ENCODE data around the gene CFAP77. TPM values are rescaled to one million over a fixed set of nuclear protein-coding genes. Genes with fewer than 3 reads are reported as not detected.

CFAP77 gene
- total and polyA plus RNA-seq, 7 donors: not detected

- Histone ChIP-seq H3K4me1 (peaks cover 0 to 29% (median 19%) of the 10 kb centered on the region in 4 donors), H3K27ac (no peak overlapping the region), H3K27me3 (peaks cover 75 to 98% (median 89%) of the 10 kb centered on the region in 3 donors), H3K36me3 (peaks cover 0 to 7% (median 0%) of the 10 kb centered on the region in 4 donors), H3K9me3 (no peaks in the 10 kb centered on the region), H3K4me3 (no peak overlapping the region)
- DNase-seq: no peak
- 8 to 10% methylated on average over 28 of the region's 28 CpGs for WGBS, 2 donors
- TF ChIP-seq EP300 (IDR thresholded peaks at IDR 0.05) (no peak), CTCF (IDR thresholded peaks at IDR 0.05) (no peak), POLR2A (IDR thresholded peaks at IDR 0.05) (no peak), POLR2AphosphoS5 (IDR thresholded peaks at IDR 0.05) (no peak)
- intact Hi-C loops (cut with DNase I): no loop called here
Observed at GRCh38 chr9:132588501-132589147, 178.6 kb downstream of the CFAP77 start.

- intact Hi-C loops (cut with DNase I): no loop called here
- Histone ChIP-seq H3K4me3 (no peak overlapping the region), H3K4me1 (peaks cover 0 to 29% (median 19%) of the 10 kb centered on the region in 4 donors), H3K9me3 (no peaks in the 10 kb centered on the region), H3K36me3 (peaks cover 0 to 14% (median 2%) of the 10 kb centered on the region in 4 donors), H3K27ac (no peak overlapping the region), H3K27me3 (peaks cover 67 to 90% (median 81%) of the 10 kb centered on the region in 3 donors)
- no peak for TF ChIP-seq POLR2A (IDR thresholded peaks at IDR 0.05)
- TF ChIP-seq EP300 (IDR thresholded peaks at IDR 0.05): no peak
- no peak for TF ChIP-seq CTCF (IDR thresholded peaks at IDR 0.05)
- no peak for TF ChIP-seq POLR2AphosphoS5 (IDR thresholded peaks at IDR 0.05)
- no peak for DNase-seq
- WGBS, 2 donors: 3 to 4% methylated on average over 83 of the region's 83 CpGs
Observed at GRCh38 chr9:132589148-132590036, 179.4 kb downstream of the CFAP77 start.

GRCh38 chr9:132590037-132590317, 180.0 kb downstream of the CFAP77 start:
- H3K4me3 ChIP-seq: no peak overlapping the region
- WGBS, 2 donors: 5 to 9% methylated on average over 17 of the region's 17 CpGs
- no peak overlapping the region for H3K27ac ChIP-seq
- no peak for DNase-seq
- no peak for TF ChIP-seq EP300 (IDR thresholded peaks at IDR 0.05)
- TF ChIP-seq POLR2AphosphoS5 (IDR thresholded peaks at IDR 0.05): no peak
- no peak for TF ChIP-seq CTCF (IDR thresholded peaks at IDR 0.05)
- TF ChIP-seq POLR2A (IDR thresholded peaks at IDR 0.05): no peak
- H3K36me3 ChIP-seq: peaks cover 0 to 20% (median 8%) of the 10 kb centered on the region in 4 donors
- intact Hi-C loops (cut with DNase I): no loop called here
- peaks cover 0 to 29% (median 19%) of the 10 kb centered on the region in 4 donors for H3K4me1 ChIP-seq
- peaks cover 62 to 85% (median 75%) of the 10 kb centered on the region in 3 donors for H3K27me3 ChIP-seq
- no peaks in the 10 kb centered on the region for H3K9me3 ChIP-seq

- Histone ChIP-seq H3K9me3 (no peaks in the 10 kb centered on the region), H3K4me3 (no peak overlapping the region), H3K4me1 (peaks cover 0 to 29% (median 19%) of the 10 kb centered on the region in 4 donors), H3K27ac (no peak overlapping the region), H3K36me3 (peaks cover 0 to 25% (median 11%) of the 10 kb centered on the region in 4 donors), H3K27me3 (peaks cover 56 to 79% (median 69%) of the 10 kb centered on the region in 3 donors)
- intact Hi-C loops (cut with DNase I): no loop called here
- no peak for DNase-seq
- TF ChIP-seq EP300 (IDR thresholded peaks at IDR 0.05) (no peak), CTCF (IDR thresholded peaks at IDR 0.05) (no peak), POLR2A (IDR thresholded peaks at IDR 0.05) (no peak), POLR2AphosphoS5 (IDR thresholded peaks at IDR 0.05) (no peak)
- WGBS, 2 donors: 4 to 5% methylated on average over 73 of the region's 73 CpGs
Observed at GRCh38 chr9:132590318-132591182, 180.5 kb downstream of the CFAP77 start.

Data from sigmoid colon (tissue), 7 donors.